Testis (tissue), 2 donors: ENCODE measurements around the gene HNRNPU.

ENCODE experiments used
- POLR2A ChIP-seq: fragments of 450-650 bp; IDR thresholded peaks from one replicate; pipeline ENCODE4 v1.6.1; 2017; ENCODE audit warnings: antibody characterized with exemption, mild to moderate bottlenecking, moderate library complexity
- TF ChIP-seq, protein P1 (sequence below), 3 experiments: fragments of 450-650 bp in 2 of 3; fragments of 200-600 bp in 1 of 3; sonication (generic) in 1 of 3; IDR thresholded peaks; one replicate each; pipeline ENCODE4 v1.5.1; 2016 to 2019; ENCODE audit warnings: antibody characterized with exemption in 3 of 3, mild to moderate bottlenecking in 2 of 3, moderate library complexity in 1 of 3

DNA sequence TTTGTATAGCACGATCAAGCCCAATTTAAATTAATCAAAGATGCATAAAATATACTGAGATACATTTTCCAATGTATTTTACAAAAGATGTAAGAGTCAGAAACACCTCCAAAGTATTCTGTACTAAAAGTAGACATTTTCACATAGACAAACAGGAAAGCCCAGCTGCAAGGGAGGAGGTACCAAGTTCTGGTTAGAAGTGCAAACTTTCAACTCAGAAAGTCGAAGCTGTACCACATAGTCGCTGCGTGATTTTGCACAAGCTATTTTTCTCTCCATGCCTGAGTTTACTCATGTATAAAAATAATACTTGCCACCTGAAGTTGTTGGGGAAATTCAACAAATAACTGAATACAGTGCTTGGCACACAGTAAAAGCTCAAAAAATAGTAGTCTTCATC, 5.6 kb upstream of the HNRNPU start:
- TF ChIP-seq, protein P1, sequence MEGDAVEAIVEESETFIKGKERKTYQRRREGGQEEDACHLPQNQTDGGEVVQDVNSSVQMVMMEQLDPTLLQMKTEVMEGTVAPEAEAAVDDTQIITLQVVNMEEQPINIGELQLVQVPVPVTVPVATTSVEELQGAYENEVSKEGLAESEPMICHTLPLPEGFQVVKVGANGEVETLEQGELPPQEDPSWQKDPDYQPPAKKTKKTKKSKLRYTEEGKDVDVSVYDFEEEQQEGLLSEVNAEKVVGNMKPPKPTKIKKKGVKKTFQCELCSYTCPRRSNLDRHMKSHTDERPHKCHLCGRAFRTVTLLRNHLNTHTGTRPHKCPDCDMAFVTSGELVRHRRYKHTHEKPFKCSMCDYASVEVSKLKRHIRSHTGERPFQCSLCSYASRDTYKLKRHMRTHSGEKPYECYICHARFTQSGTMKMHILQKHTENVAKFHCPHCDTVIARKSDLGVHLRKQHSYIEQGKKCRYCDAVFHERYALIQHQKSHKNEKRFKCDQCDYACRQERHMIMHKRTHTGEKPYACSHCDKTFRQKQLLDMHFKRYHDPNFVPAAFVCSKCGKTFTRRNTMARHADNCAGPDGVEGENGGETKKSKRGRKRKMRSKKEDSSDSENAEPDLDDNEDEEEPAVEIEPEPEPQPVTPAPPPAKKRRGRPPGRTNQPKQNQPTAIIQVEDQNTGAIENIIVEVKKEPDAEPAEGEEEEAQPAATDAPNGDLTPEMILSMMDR (IDR thresholded peaks at IDR 0.05) = no peak
- no peak for TF ChIP-seq POLR2A
